MCF 10A (cell line): ENCODE data around the gene RBP3. TPM values are rescaled to one million over a fixed set of nuclear protein-coding genes. Genes with fewer than 3 reads are reported as not detected.

Experiments
- BruUV-seq: library from RNA; stranded (reverse); fragments of 400-500 nt; replicated peaks from 2 replicates; lab custom pipeline; 2021; lab: Mats Ljungman, UMichigan
- CTCF ChIA-PET: fragments of 300-600 bp; sonication (Branson Sonifier 250); formaldehyde crosslinking; extraction: SDS; loops from one replicate; lab custom pipeline; 2021; ENCODE audit warnings: antibody characterized with exemption, inconsistent platforms; lab: Yijun Ruan, JAX
- POLR2A ChIA-PET: fragments of 300-600, 350-650 bp; sonication (Branson Sonifier 250); formaldehyde crosslinking; extraction: SDS; loops from one replicate; lab custom pipeline; 2020; ENCODE audit warnings: antibody characterized with exemption, inconsistent platforms; lab: Yijun Ruan, JAX
- DNase-seq: peaks from one replicate; pipeline ENCODE4 v3.0.0-alpha.2; 2018; ENCODE audit not compliant: unreplicated experiment
- H3K27ac Mint-ChIP-seq: one replicate; pipeline ENCODE4 v1.8.0; 2022; ENCODE audit warnings: mild to moderate bottlenecking, low read depth, mixed read lengths; ENCODE audit not compliant: unreplicated experiment
- H3K27me3 Mint-ChIP-seq: one replicate; pipeline ENCODE4 v1.8.0; 2022; ENCODE audit warnings: mixed read lengths; ENCODE audit not compliant: insufficient read depth, unreplicated experiment
- H3K36me3 Mint-ChIP-seq: one replicate; pipeline ENCODE4 v1.8.0; 2022; ENCODE audit warnings: mild to moderate bottlenecking, moderate library complexity, mixed read lengths; ENCODE audit not compliant: insufficient read depth, unreplicated experiment
- H3K4me1 Mint-ChIP-seq: one replicate; pipeline ENCODE4 v1.8.0; 2022; ENCODE audit warnings: mixed read lengths; ENCODE audit not compliant: insufficient read depth, unreplicated experiment
- H3K4me3 Mint-ChIP-seq: one replicate; pipeline ENCODE4 v1.8.0; 2022; ENCODE audit warnings: mild to moderate bottlenecking, moderate library complexity, mixed read lengths; ENCODE audit not compliant: unreplicated experiment
- H3K9me3 Mint-ChIP-seq: one replicate; pipeline ENCODE4 v1.8.0; 2022; ENCODE audit warnings: mixed read lengths; ENCODE audit not compliant: unreplicated experiment
- CTCF ChIP-seq: fragments of 200-600 bp; IDR thresholded peaks from one replicate; pipeline ENCODE4 v1.8.0; 2022; ENCODE audit warnings: antibody characterized with exemption, mild to moderate bottlenecking; ENCODE audit not compliant: unreplicated experiment
- intact Hi-C: fragments of 100-400 bp; cut with micrococcal nuclease; formaldehyde crosslinking; loops from 2 replicates; pipeline ENCODE4 v1.14.1; 2022
- total RNA-seq: library from RNA; stranded (reverse); gene quantifications from 2 replicates; pipeline ENCODE4 v1.2.3, GENCODE V29; 2022

The RBP3 gene
- total RNA-seq, 1 experiment from 2014 or later, result not detected

GRCh38 chr10:47369251-47369894 lies 21.2 kb downstream of the RBP3 start:
- BruUV-seq, result no TSS peak
- no peaks in the 10 kb centered on the region for H3K27me3 Mint-ChIP-seq
- H3K4me3 Mint-ChIP-seq, result no peak overlapping the region
- H3K27ac Mint-ChIP-seq, result no peak overlapping the region
- ChIA-PET POLR2A (interaction anchor here (0.6 kb wide), 1 partner anchor 205 kb away, joined by 3 read pairs; no protein-coding TSS in a partner anchor), CTCF (interaction anchor here (0.8 to 6.3 kb wide), 3 partner anchors 8 to 15 kb away, joined by 3 to 48 read pairs (median 5); no protein-coding TSS in a partner anchor)
- H3K36me3 Mint-ChIP-seq, result no peaks in the 10 kb centered on the region
- no peak for DNase-seq
- intact Hi-C loops, result no loop called here
- TF ChIP-seq CTCF, result no peak
- H3K9me3 Mint-ChIP-seq, result no peaks in the 10 kb centered on the region
- no peaks in the 10 kb centered on the region for H3K4me1 Mint-ChIP-seq

- BruUV-seq, result no TSS peak
- TF ChIP-seq CTCF, result no peak
- CTCF ChIA-PET, result interaction anchor here (0.8 to 6.3 kb wide), 3 partner anchors 9 to 68 kb away, joined by 3 to 48 read pairs (median 3); no protein-coding TSS in a partner anchor
- intact Hi-C loops, result no loop called here
- DNase-seq, result no peak
- POLR2A ChIA-PET, result no interaction called here
- no peak overlapping the region for H3K4me3 Mint-ChIP-seq
- H3K9me3 Mint-ChIP-seq, result no peaks in the 10 kb centered on the region
- no peaks in the 10 kb centered on the region for H3K36me3 Mint-ChIP-seq
- no peak overlapping the region for H3K27ac Mint-ChIP-seq
- H3K27me3 Mint-ChIP-seq, result no peaks in the 10 kb centered on the region
- no peaks in the 10 kb centered on the region for H3K4me1 Mint-ChIP-seq
These were observed 22.0 kb downstream of the RBP3 start for GRCh38 chr10:47370015-47370767.

- H3K27me3 Mint-ChIP-seq, result peaks cover 4% of the 10 kb centered on the region
These were observed 22.7 kb downstream of the RBP3 start for GRCh38 chr10:47370878-47371277.

More at GRCh38 chr10:47370878-47371277, 22.7 kb downstream of the RBP3 start:
- H3K9me3 Mint-ChIP-seq, result no peaks in the 10 kb centered on the region
- POLR2A ChIA-PET, result interaction anchor here (0.6 to 0.7 kb wide), 2 partner anchors 20 to 24 kb away, joined by 3 to 4 read pairs; no protein-coding TSS in a partner anchor
- H3K4me1 Mint-ChIP-seq, result no peaks in the 10 kb centered on the region
- no peak overlapping the region for H3K4me3 Mint-ChIP-seq
- intact Hi-C loops, result no loop called here
- H3K36me3 Mint-ChIP-seq, result no peaks in the 10 kb centered on the region
- CTCF ChIA-PET, result interaction anchor here (0.6 to 6.3 kb wide), 3 partner anchors 10 to 336 kb away, joined by 3 to 48 read pairs (median 3); no protein-coding TSS in a partner anchor
- no peak overlapping the region for H3K27ac Mint-ChIP-seq
- TF ChIP-seq CTCF, result no peak
- DNase-seq, result no peak
- no TSS peak for BruUV-seq
